Keratinocyte (primary cell): ENCODE measurements around the gene KLC1. TPM values are rescaled to one million over a fixed set of nuclear protein-coding genes. Genes with fewer than 3 reads are reported as not detected.

Source experiments
- DNase-seq: peaks from one replicate; pipeline ENCODE4 v3.0.0-alpha.2; 2011; ENCODE audit warnings: low read depth, missing footprints, low spot score
- FAIRE-seq: peaks from 2 replicates; lab custom pipeline; 2011; peaks lifted over from hg19 to GRCh38; lab: Jason Lieb, UNC
- H2AFZ ChIP-seq: 2 replicates; pipeline ENCODE4 v1.6.0; 2012; ENCODE audit warnings: low read length, control low read depth, inconsistent platforms; ENCODE audit not compliant: control insufficient read depth
- H3K27ac ChIP-seq: 2 replicates; pipeline ENCODE4 v1.5.1; 2011; ENCODE audit warnings: low read length; ENCODE audit not compliant: control insufficient read depth, insufficient read depth
- H3K27me3 ChIP-seq: 3 replicates; pipeline ENCODE4 v1.6.0; 2011; ENCODE audit warnings: low read length; ENCODE audit not compliant: control insufficient read depth, insufficient read depth; ENCODE audit errors: extremely low read depth
- H3K36me3 ChIP-seq, 2 experiments: 2 replicates in 1 of 2; 3 replicates in 1 of 2; pipeline ENCODE4 v1.5.1; 2011; ENCODE audit warnings: low read length in 2 of 2, mild to moderate bottlenecking in 1 of 2; ENCODE audit not compliant: control insufficient read depth in 2 of 2, insufficient read depth in 2 of 2; ENCODE audit errors: extremely low read depth in 1 of 2
- H3K4me1 ChIP-seq: 3 replicates; pipeline ENCODE4 v1.5.1; 2011; ENCODE audit warnings: low read length; ENCODE audit not compliant: control insufficient read depth, insufficient read depth; ENCODE audit errors: extremely low read depth
- H3K4me2 ChIP-seq: 3 replicates; pipeline ENCODE4 v1.6.0; 2011; ENCODE audit warnings: low read depth, low read length; ENCODE audit not compliant: control insufficient read depth, insufficient read depth; ENCODE audit errors: extremely low read depth
- H3K4me3 ChIP-seq, 3 experiments: fragments of 200-600 bp in 1 of 3; sonication (generic) in 1 of 3; 2 replicates in 2 of 3; 3 replicates in 1 of 3; pipeline ENCODE4 v1.5.1; 2011 to 2016; ENCODE audit warnings: low read length in 3 of 3, mild to moderate bottlenecking in 3 of 3, control low read depth in 2 of 3, inconsistent platforms in 1 of 3, low read depth in 1 of 3, mixed read lengths in 1 of 3, mixed run types in 1 of 3, moderate library complexity in 1 of 3; ENCODE audit not compliant: control insufficient read depth in 2 of 3, insufficient read depth in 2 of 3; ENCODE audit errors: extremely low read depth in 1 of 3
- H3K79me2 ChIP-seq: 2 replicates; pipeline ENCODE4 v1.6.0; 2012; ENCODE audit warnings: low read length; ENCODE audit not compliant: control insufficient read depth, insufficient read depth
- H3K9ac ChIP-seq: 3 replicates; pipeline ENCODE4 v1.6.0; 2011; ENCODE audit warnings: low read length; ENCODE audit not compliant: control insufficient read depth, insufficient read depth; ENCODE audit errors: extremely low read depth
- H3K9me1 ChIP-seq: 3 replicates; pipeline ENCODE4 v1.6.0; 2011; ENCODE audit warnings: low read length; ENCODE audit not compliant: control insufficient read depth, insufficient read depth; ENCODE audit errors: extremely low read depth
- H3K9me3 ChIP-seq: 2 replicates; pipeline ENCODE4 v1.5.1; 2012; ENCODE audit warnings: low read depth, low read length; ENCODE audit not compliant: control insufficient read depth
- H4K20me1 ChIP-seq: 3 replicates; pipeline ENCODE4 v1.6.0; 2011; ENCODE audit warnings: low read length; ENCODE audit not compliant: control insufficient read depth, insufficient read depth; ENCODE audit errors: extremely low read depth
- EZH2 ChIP-seq: IDR thresholded peaks from one replicate; pipeline ENCODE4 v1.6.1; 2012; ENCODE audit warnings: inconsistent platforms, mild to moderate bottlenecking, low read length, moderate library complexity
- dilution Hi-C: fragments of 300-500 bp; cut with MboI; formaldehyde crosslinking; loops from one replicate; pipeline ENCODE4 v1.7.0; 2020; ENCODE audit warnings: low sequenced_read_pairs; ENCODE audit not compliant: extremely low pct_ligation_motif_present
- polyA plus RNA-seq, 5 experiments: library from polyadenylated mRNA; depleted of rRNA in 3 of 5; stranded (reverse) in 3 of 5; stranded (forward) in 1 of 5; unstranded in 1 of 5; fragments of >200 nt; gene quantifications; 1 replicate in 1 of 5; 2 replicates in 3 of 5; 3 replicates in 1 of 5; pipeline versions ENCODE4 v1.2.1 to v1.2.3, GENCODE V29; 2011 to 2012; ENCODE audit warnings: missing spikeins in 2 of 5, low read depth in 1 of 5, low replicate concordance in 1 of 5
- TF ChIP-seq, protein P1 (sequence below), 3 experiments: IDR thresholded peaks in 1 of 3; conservative IDR thresholded peaks in 1 of 3; optimal IDR thresholded peaks in 1 of 3; 2 replicates in 2 of 3; 3 replicates in 1 of 3; pipeline versions ENCODE3 to v1.5.1; 2011; ENCODE audit warnings: low read length in 3 of 3, mild to moderate bottlenecking in 3 of 3, moderate library complexity in 2 of 3, control low read depth in 1 of 3, inconsistent platforms in 1 of 3; ENCODE audit not compliant: insufficient read depth in 2 of 3; ENCODE audit errors: extremely low read depth in 1 of 3

KLC1 gene
- polyA plus RNA-seq, 1 donor (not counting 4 experiments of a cell fraction or from before 2014, with no cell fraction given) = 130 TPM

DNA sequence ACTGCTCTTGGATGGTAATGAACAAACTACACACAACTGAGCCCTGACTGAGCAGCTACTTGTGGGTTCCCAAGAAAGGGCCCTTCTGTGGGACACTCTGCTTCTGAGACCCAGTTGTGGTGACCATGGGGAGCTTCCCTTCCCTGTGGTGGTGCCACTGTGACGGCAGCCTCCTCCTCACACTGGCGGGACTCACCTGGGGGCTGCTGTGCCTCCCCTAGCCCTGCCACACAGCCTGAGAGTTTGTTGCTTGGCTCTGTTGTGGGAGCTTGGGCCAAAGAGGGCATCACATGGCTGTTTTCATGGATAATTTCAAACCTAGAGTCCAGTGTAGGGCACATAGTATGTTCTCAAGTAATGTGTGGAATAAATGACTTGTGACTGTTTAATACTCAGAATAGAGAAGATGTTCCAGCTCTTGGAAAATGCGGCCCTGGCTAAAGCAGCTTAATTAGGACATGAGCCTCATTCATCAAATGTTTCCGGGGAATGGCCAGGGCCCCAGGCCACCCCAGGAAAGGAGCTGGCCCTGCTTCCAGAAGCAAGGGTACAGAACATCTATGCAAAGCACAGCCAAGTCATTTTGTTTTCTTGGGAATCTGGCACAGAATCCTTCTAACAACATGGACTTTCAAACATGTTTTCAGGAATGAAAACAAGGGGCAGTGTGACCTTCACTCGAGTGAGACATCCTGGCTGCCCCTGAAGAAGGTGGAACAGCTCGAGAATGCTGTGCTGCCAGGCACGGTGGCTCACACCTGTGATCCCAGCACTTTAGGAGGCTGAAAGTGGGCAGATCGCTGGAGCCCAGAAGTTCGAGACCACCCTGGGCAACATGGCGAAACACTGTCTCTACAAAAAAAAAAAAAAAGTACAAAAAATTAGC lies 107.8 kb downstream of the KLC1 start:
- FAIRE-seq = no peak
- Histone ChIP-seq H2AFZ (no peak overlapping the region), H3K9me3 (no peaks in the 10 kb centered on the region), H3K4me1 (peaks cover 11% of the 10 kb centered on the region), H3K36me3 (peaks cover 40 to 42% of the 10 kb centered on the region in 2 experiments), H4K20me1 (no peaks in the 10 kb centered on the region), H3K4me3 (no peak overlapping the region), H3K27me3 (no peaks in the 10 kb centered on the region), H3K79me2 (no peaks in the 10 kb centered on the region), H3K27ac (no peak overlapping the region), H3K4me2 (no peak overlapping the region), H3K9ac (no peak overlapping the region), H3K9me1 (no peaks in the 10 kb centered on the region)
- no peak for TF ChIP-seq EZH2
- TF ChIP-seq, protein P1, sequence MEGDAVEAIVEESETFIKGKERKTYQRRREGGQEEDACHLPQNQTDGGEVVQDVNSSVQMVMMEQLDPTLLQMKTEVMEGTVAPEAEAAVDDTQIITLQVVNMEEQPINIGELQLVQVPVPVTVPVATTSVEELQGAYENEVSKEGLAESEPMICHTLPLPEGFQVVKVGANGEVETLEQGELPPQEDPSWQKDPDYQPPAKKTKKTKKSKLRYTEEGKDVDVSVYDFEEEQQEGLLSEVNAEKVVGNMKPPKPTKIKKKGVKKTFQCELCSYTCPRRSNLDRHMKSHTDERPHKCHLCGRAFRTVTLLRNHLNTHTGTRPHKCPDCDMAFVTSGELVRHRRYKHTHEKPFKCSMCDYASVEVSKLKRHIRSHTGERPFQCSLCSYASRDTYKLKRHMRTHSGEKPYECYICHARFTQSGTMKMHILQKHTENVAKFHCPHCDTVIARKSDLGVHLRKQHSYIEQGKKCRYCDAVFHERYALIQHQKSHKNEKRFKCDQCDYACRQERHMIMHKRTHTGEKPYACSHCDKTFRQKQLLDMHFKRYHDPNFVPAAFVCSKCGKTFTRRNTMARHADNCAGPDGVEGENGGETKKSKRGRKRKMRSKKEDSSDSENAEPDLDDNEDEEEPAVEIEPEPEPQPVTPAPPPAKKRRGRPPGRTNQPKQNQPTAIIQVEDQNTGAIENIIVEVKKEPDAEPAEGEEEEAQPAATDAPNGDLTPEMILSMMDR (optimal IDR thresholded peaks at IDR 0.05 in 1 of 3, IDR thresholded peaks at IDR 0.05 in 1 of 3, conservative IDR thresholded peaks at IDR 0.05 in 1 of 3; ENCODE audit: extremely low read depth in 1 of 3, insufficient read depth in 2 of 3, low read length in 3 of 3) = no peak
- dilution Hi-C loops = no loop called here
- no peak for DNase-seq

DNA sequence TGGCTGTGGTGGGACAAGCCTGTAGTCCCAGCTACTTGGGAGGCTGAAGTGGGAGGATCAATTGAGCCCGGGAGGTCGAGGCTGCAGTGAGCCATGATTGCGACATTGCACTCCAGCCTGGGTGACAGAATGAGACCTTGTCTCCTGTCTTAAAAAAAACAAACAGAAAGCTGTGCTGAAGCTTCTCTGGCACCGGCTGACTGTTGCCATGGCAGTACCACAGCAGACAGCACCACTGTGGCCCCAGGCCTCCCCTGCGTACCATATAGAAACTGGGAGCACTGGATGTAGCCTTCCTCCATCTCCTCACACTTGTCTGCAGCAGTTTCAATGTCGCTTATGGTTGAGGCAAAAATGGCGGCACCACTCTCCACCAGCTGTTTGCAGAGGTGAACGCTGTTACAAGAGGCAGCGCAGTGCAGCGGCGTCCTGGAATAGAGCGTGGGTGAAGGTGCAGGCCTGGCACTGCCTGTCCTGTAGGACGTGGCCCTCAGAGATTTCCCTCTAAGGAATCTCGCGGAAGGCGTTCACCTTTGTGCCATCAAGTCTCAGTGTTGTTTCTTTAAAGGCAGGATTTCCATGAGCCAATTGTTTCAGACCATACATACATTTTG lies 108.5 kb downstream of the KLC1 start:
- no peak overlapping the region for H3K9ac ChIP-seq
- peaks cover 11% of the 10 kb centered on the region for H3K4me1 ChIP-seq
- dilution Hi-C loops = no loop called here
- H3K4me2 ChIP-seq = no peak overlapping the region
- no peak overlapping the region for H3K27ac ChIP-seq
- H3K9me3 ChIP-seq = no peaks in the 10 kb centered on the region
- no peak for DNase-seq
- peaks cover 35 to 36% of the 10 kb centered on the region in 2 experiments for H3K36me3 ChIP-seq
- no peaks in the 10 kb centered on the region for H3K9me1 ChIP-seq
- H4K20me1 ChIP-seq = no peaks in the 10 kb centered on the region
- H2AFZ ChIP-seq = no peak overlapping the region
- no peaks in the 10 kb centered on the region for H3K27me3 ChIP-seq
- TF ChIP-seq, protein P1 (optimal IDR thresholded peaks at IDR 0.05 in 1 of 3, IDR thresholded peaks at IDR 0.05 in 1 of 3, conservative IDR thresholded peaks at IDR 0.05 in 1 of 3; ENCODE audit: extremely low read depth in 1 of 3, insufficient read depth in 2 of 3, low read length in 3 of 3) = no peak
- no peak for TF ChIP-seq EZH2
- no peaks in the 10 kb centered on the region for H3K79me2 ChIP-seq
- H3K4me3 ChIP-seq = no peak overlapping the region
- no peak for FAIRE-seq
